Measurements from ENCODE around the gene HOXA6.

Gene HOXA6

DNA sequence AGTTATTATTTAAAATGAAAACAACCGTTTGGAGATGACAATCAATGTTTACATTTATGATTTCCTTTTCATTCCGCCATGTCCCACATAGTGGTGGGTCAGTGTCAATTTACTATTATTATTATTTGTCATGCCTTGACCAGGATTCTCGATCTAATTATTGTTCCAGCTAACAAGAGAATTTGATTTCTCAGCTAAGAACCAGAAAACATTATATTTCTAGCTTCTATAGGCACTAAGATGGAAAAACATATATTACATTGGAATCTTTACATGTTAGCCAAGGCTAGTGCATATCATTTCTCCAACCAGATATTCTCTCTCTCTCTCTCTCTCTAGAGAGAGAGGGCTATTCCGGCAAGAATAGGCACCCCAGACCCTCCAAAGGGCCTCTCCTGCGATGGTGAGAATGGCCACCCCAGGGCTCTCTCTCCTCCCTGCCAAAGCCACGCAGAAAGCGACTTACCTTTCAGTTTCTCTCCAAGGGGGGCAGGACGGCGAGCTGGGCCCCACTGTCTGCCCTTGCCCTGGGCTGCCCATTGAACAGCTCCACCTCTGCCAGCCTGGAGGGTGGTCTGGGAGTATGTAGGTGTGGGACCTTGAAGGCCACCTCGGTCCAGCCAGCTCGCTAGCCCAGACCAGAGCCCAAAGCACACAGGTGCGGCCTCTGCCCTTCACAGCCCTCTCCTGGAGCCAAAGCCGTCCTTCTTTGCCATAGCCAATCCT lies 2.4 kb upstream of the HOXA6 start:
- no peak for FAIRE-seq

DNA sequence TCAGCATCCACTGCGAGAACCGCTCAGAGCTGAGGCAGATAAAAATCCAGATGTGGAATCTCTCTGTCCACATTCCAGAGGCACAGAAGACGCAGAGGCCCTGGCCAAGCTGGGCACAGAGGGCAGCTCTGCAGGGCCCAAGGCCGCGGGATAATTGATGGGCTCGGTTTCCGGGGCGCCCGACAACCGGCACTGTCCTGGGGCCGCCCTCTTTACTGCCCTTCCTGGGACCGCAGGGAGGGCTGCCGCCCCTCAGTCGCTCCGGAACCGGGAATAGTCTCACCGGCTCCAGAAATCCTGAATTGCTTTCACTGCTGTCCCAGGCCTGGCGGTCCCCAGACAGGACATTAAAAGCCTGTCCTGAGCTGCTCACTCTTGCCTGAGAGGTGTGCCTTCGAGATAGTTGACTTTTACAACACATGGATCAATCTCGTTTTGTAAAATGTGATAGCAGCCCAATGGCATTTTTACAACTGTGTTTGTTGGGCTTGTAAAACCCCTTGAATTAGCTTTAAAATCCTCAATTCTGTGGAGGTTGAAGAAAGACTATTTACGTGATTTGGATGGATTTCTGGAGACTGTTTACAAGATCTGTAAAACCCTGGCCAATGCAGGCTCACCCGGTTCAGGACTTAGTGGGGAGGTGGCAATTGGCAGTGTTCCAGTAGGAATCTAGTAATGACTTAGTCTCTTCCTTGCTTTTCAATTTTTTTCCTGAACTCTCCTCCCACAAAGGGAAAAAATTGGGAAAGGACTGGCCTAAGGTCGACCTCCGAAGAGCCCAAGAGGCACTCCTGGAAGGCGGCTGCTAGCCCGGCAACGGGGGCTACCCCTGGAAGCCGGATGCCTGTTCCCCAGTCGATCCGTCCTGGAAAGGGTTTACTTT lies 1.4 kb upstream of the HOXA6 start:
- FAIRE-seq, result peak; percentile 71

DNA sequence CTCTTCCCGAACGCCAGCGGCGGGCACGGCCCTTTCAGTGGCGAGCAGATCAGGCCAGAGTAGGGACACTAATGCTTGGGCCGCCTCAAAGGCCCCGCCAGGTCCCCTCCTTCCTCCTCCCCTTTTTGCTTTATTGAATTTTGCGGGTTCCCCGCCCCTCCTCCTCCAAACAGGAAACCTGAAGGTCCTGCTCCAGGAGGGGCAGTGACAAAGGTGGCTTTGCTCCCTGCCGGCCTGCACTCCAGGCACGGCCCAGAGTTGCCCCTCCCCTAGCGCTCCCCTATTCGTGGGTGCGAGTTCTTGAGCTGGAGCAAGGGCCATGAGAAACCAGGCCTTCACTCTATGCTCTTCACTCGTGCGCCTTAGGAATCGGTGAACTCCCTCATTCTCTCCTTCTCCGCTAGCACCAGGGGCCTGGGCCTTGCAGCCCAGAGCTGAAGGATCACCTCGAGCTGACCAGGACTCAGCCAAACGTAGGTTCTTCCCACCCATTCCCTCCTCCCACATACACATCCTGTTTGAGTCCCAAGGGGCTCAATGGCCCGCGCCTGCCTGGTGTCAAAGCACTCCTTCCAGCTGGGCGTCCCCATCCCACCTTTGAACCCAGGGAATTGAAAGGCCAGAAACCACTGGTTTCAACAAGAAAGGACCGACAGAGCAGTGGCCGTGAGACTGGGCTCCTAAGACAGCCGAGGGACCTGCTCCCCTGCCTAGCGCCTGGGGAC lies 619 bp upstream of the HOXA6 start:
- no peak for FAIRE-seq

DNA sequence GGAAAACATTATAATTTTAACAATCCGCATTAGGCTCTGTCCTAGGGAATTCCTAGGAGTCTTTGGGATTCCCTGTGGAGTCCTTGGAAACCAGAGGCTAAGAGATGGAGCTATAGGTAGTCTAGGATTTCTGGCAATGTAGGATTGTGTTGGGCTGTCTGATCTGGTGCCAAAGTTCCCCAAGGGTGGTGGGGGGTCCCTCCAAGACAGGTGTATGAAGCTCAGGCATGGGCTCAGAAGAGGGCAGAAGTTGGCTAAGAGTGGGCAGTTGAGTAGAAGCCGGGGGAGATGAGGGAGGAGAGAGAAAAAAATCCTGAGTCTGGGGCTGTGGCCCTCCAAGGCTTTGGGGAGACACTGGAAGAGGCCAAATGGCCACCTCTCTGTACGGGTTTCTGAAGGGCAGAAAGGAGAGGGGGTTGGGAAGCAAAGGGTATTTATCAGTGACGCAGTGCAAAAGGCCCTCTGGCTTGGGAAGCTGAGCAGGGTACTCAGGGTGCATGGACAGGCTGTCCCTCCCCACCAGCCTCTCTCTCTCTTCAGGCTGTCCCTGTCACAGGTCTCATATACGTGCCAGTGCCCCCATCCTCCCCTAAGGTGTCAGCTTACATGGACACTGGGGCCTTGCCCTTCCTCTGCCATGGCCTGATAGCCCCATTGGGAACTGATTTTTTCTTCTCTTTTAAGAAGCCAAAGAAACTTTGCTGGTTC lies 929 bp downstream of the HOXA6 start:
- no peak for FAIRE-seq

DNA sequence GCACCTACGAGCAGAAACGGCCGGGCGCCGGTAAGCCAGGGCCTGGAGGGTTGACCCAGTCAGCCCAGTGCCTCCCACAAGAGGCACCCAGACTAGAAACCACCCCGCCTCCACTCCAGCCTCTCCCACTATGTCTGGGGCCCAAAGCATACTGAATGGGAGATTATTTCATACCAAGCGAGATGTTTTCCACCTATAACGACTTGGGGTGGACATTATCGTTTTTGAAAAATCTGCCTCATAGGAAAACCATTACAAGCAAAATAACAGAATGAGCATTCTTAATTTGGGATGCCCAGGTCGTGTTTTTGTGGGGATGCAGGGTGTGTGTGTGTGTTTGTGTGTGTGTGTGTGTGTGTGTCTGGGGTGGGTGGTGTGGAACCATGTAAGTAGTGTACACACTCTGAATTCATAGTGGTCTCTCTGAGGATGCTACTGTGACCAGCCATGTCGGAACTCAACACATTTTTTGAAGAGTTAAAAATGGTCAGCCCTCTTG lies 1.6 kb downstream of the HOXA6 start:
- FAIRE-seq, result no peak

DNA sequence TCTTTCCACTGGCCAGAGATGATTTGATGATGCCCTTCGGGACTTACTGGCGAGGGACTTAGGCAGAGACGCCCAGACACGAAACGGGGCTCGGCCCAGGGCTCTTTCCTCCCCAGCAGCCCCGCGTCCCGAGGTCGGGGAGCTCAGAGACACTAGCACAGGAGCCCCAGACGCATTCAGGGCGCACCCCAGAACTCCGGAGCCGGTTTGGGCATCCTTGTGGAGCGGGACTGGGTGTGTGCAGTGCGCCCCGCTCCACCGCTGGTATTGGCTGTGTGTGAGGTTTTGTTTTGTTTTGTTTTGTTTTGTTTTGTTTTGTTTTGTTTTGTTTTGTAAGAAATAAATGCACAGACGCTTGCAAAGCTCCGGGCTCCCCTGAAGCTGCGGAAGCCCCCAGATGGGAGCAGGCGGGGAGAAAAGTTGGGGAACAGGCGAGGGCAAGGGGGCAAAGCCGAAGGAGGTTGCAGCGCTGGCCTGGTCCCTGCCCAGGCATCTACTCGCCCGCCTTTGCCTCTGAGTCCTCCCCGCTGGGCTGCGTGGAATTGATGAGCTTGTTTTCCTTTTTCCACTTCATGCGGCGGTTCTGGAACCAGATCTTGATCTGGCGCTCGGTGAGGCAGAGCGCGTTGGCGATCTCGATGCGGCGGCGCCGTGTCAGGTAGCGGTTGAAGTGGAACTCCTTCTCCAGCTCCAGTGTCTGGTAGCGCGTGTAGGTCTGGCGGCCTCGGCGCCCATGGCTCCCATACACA lies 2.2 kb downstream of the HOXA6 start:
- FAIRE-seq, result no peak

DNA sequence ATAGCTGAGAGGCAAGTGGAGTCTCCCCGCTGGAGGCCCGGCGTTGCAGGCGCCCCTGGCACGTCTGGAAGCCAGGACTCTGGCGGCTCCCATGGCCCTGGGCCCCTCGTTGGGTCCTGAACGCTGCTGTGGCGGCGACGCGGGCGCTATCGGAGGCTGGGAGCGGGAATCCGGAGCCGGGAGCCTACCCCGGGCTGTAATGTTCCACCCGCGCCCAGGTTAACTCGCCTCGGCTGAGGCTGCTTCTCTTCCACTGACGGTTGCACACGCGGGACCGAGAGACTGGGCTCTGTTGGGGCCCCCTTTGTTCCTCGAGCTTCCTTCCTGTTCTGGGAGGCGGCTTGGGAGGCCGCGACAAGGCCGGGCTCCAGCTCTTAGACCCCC lies 2.8 kb downstream of the HOXA6 start:
- no peak for FAIRE-seq

DNA sequence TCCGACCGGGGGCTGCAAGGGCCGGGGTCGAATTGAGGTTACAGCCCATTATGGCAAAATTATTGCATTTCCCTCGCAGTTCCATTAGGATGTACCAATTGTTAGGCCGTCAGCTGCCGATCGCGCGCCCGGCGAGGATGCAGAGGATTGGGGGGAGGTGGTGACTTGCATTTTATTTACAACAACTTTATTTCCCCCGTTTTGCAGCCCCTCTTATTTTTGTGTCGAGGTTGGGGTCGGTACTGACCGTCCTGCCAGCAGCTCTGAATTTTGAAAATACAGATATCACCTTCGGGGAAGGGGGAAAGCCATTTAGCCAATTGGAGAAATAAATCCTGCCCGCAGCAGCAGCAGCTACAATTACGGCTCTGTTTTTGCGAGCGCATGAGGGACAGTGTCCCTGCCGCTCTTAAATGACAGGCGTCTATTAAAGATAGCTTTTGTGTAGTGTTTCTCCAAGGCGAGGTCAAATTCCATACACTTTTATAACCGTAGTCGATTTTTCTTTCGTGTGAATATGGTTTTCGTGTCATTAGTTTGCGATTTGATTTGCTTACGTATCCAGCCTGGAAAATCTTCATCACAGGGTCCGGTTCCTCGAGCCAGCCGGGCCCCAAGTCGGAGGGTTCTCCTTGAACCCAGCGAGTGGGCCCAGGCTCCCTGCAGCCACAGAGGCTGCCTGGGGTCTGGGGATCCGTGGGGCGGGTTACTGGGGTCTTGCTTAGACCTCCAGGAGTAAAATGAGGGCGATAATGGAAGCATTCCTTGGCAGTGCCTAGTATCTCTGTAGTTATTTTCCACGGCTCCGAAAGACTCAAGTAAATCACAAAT lies 3.4 kb downstream of the HOXA6 start:
- no peak for FAIRE-seq

DNA sequence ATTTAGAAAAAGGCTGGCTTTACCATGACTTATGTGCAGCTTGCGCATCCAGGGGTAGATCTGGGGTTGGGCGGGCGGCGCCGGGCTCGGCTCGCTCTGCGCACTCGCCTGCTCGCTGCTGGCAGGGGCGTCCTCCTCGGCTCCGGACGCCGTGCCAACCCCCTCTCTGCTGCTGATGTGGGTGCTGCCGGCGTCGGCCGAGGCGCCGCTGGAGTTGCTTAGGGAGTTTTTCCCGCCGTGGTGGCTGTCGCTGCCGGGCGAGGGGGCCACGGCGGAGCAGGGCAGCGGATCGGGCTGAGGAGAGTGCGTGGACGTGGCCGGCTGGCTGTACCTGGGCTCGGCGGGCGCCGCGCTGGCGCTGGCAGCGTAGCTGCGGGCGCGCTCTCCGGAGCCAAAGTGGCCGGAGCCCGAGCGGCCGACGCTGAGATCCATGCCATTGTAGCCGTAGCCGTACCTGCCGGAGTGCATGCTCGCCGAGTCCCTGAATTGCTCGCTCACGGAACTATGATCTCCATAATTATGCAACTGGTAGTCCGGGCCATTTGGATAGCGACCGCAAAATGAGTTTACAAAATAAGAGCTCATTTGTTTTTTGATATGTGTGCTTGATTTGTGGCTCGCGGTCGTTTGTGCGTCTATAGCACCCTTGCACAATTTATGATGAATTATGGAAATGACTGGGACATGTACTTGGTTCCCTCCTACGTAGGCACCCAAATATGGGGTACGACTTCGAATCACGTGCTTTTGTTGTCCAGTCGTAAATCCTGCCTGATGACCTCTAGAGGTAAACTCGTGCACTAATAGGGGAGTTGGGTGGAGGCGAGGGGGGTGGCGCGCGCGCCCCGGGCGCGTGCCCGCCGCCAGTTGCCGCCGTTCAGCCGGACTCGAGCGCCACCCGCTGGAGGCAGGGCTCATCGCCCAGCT lies 4.3 kb downstream of the HOXA6 start, which contains the start of gene HOXA5:
Gene HOXA5, minus strand, starts transcription at position 659 of the 927 bp plus-strand sequence. Its CDS starts 74 bp downstream, at position 585.
- FAIRE-seq, result no peak

DNA sequence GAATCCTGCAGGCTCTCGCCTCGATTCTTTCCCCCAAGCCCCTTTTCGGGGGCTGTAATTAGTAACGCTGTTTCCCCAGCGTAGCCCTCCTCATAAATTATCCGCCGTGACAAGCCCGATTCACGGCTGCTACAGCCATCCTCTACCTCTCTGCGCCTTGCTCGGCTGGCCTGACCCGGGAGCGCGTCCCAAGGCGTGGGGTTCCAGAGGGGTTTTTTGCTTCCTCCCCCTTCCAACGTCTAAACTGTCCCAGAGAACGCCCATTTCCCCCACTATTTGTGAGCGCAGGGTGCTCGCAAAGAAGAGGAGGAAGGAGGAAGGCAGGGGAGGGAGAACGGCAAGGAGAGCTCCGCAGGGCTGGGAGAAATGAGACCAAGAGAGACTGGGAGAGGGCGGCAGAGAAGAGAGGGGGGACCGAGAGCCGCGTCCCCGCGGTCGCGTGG lies 5.0 kb downstream of the HOXA6 start:
- no peak for FAIRE-seq

DNA sequence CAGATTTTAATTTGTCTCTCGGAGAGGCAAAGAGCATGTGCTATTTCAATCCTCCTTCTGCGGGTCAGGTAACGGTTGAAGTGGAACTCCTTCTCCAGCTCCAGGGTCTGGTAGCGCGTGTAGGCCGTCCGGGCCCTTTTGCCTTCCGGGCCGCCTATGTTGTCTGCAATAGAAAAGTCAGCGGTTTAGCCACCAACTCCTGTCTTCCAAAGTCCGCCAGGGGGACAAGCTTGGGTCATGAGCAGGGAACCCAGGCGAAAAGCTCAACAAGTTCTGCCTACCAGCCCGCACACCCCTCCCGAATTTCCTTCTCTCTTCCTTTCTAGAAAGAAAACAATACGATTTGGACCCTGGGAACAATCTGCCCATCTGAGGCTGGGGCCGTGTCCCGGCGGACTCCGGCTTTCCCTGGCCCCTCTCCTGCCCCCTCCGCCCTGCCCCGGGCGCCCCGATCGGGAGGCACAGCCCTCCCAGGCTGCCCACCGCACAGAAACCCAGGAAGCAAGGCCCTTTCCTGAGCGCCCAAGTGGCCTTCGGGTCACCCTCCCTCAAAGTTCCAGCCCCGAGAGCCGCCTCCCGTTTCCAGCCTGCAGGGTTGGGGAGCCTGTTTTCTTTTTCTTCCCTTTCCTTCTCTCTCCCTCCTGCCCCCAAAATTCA lies 5.5 kb downstream of the HOXA6 start:
- no peak for FAIRE-seq

DNA sequence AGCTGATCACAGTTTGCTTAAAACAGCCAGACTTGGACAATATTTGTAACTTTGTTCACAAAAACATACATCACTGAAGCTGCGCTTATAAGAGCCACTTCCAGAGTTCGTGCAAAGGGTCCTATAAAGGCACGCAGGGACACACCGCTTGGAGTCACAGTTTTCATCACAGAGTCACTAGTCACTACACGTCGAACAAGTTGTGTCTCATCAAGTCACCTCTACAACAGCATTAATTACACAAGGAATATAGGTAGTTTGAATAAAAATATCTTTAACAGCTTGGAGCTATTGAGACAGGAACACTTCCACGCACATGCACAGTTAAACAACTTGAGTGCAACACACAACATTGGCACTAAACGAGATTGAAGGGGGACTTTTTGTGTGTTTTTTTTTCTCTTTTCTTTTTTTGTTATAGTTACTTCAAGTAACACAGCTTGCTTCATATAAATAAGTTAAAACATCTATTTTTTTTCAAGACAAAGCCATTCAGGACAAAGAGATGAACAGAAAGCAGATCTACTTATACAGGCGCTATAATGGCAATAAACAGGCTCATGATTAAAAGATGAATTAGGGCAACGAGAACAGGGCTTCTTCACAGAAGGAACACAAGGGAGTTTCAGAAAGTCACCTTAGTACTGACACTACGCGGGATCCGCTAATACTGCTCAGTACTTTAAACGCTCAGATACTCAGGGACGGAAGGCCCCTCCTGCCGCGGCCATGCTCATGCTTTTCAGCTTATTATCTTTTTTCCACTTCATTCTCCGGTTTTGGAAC lies 6.2 kb downstream of the HOXA6 start:
- FAIRE-seq, result peak; percentile 42

DNA sequence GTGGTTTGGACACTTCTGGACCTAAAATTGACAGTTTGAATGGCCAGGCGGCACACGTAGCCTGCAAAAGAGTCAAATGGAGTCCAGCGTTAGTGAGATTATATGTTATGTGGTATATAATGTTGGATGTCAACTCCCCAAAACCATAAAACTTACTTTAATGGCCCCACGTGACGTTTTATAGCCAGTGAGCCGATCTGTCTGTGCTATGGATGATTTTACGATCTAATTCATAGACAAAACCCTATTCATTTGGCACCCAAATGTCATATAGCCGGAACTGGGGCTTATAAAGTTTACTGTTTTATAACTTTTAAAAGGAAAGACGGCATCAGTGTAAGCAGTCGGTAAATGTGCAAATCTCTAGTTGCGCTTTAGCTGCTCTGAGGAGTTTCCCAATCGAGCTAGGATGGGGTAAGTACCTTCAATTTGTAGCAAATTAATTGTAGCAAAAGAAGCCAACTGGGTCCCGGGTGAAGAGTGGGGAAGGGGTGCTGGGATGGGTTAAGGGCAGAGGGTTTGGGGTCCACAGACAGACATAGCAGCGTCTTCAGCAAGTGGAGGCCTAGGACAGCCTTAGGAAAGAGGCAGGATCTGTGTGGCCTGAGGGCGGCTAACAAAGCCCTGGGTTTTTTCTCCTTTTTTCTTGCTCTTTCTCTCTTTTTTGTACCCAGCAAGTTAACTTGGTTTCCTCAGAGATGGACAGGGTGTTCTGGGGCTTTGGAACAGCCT lies 7.3 kb downstream of the HOXA6 start:
- no peak for FAIRE-seq

DNA sequence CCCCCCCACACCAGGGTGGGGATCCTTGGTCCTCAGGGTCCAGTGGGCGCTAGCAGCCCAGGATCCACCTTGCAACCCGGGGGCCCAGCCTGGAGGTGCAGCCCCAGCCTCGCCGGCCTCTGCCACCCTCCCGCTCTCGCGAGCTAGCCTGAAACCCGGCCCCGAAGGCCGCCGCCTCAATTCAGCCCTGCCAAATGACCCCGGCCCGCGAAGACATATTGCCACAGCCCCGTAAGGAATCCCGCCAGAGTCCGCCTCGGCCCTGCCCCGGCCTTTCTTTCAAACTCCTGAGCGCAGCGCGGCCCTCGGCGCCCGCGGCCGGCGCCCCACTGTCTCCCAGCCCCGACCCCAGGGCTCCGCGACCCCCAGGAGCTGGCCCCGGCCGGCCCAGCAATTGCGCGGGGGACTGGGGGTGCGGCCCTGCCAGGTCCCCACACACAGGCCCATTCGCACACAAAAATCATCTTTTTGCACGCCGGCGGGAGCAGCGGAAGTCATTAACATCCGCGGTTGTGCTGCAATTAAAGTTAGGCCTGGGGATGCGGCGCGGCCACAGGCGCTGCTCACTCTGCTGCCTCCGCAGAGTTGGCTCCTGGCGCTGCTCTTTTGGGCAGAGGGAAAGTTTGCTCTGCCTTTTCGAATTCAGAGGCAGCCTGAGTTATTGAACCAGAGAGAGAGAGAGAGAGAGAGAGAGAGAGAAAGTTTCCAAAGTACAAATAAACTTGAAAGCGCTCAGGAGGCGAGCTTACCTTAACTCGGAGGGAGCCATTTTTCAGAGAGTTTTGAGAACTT lies 8.0 kb downstream of the HOXA6 start:
- no peak for FAIRE-seq

DNA sequence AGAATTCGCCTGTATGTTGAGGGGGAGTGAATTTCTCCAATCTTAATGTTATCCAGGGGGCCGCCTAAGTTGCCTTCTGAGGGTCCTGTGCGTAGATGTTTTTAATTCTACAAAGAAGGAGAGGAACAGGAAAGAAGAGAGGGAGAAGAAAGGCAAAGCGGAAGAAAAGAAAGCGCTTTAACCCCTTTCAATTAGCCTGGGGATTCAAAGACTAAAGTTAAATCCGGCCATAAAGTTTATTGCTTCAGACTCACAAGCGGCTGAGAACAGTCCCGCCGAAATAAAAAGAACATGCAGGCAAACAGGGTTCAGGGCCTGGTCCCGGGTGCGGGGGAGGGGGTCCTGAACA lies 8.6 kb downstream of the HOXA6 start:
- FAIRE-seq, result no peak

DNA sequence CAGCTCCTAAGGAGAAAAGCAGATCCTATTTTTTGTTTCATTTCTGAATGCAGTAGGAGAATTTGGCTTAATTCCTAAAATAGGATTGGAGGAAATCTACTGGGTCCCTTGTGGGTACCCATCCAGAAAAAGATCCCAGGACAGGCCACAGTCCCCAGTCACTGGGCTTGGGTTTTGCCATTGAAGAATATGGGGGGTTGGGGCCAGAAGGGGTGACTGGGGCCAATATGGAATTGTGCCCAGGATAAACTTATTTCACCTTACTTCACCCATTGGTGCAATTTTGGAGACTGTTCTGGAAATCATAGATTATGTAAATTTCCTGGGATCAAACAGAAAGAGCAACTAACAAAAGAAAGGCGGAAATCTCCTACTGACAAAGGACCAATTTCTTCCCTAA lies 9.1 kb downstream of the HOXA6 start:
- FAIRE-seq, result no peak

Measured in G401.6 (cell line).